NB4 (cell line): ENCODE data around the gene ESRRA.

Source experiments
- DNase-seq: peaks from one replicate; pipeline ENCODE4 v3.0.0; 2010; ENCODE audit warnings: low read depth
- H3K4me3 ChIP-seq: one replicate; pipeline ENCODE4 v1.5.1; 2011; ENCODE audit warnings: mild to moderate bottlenecking, low read depth, low read length, moderate library complexity
- CTCF ChIP-seq: IDR thresholded peaks from one replicate; pipeline ENCODE4 v1.5.1; 2012; ENCODE audit warnings: low read depth, low read length
- MAX ChIP-seq: IDR thresholded peaks from 2 replicates; pipeline ENCODE4 v1.6.1; 2011; ENCODE audit warnings: low read depth, low read length
- MYC ChIP-seq: IDR thresholded peaks from 2 replicates; pipeline ENCODE4 v1.6.1; 2011; ENCODE audit warnings: low read depth, low read length
- POLR2A ChIP-seq: IDR thresholded peaks from 2 replicates; pipeline ENCODE4 v1.6.1; 2011; ENCODE audit warnings: mild to moderate bottlenecking; ENCODE audit not compliant: insufficient read length; ENCODE audit errors: extremely low read depth

Gene ESRRA

GRCh38 chr11:64291262-64291751 is 14.0 kb upstream of the ESRRA start, which contains the start of gene KCNK4:
KCNK4 (plus strand) TSS chr11:64291302; CDS start chr11:64293019, 1,717 bp downstream.
- DNase-seq, result no peak
- H3K4me3 ChIP-seq, result no peak within 1 kb of the TSS
- TF ChIP-seq CTCF (no peak), MYC (no peak), MAX (no peak), POLR2A (no peak)

- TF ChIP-seq POLR2A (no peak), CTCF (no peak), MYC (no peak), MAX (no peak)
- no peak overlapping the region for H3K4me3 ChIP-seq
- DNase-seq, result no peak
These were observed 13.4 kb upstream of the ESRRA start for GRCh38 chr11:64291752-64292459.

GRCh38 chr11:64292460-64293254 is 12.7 kb upstream of the ESRRA start:
- DNase-seq, result no peak
- H3K4me3 ChIP-seq, result no peak overlapping the region
- no peak for TF ChIP-seq MYC
- no peak for TF ChIP-seq CTCF
- TF ChIP-seq POLR2A, result no peak
- TF ChIP-seq MAX, result no peak

- H3K4me3 ChIP-seq, result no peak overlapping the region
- no peak for TF ChIP-seq MYC
- no peak for TF ChIP-seq POLR2A
- no peak for TF ChIP-seq CTCF
- no peak for TF ChIP-seq MAX
- DNase-seq, result no peak
These were observed 10.6 kb upstream of the ESRRA start for GRCh38 chr11:64294774-64295173.

GRCh38 chr11:64295760-64296159 is 9.6 kb upstream of the ESRRA start:
- TF ChIP-seq POLR2A (no peak), MYC (no peak), MAX (no peak), CTCF (no peak)
- no peak overlapping the region for H3K4me3 ChIP-seq
- DNase-seq, result no peak
